Measurements from ENCODE around the gene SGK1.

GRCh38 chr6:134245706-134246105 is 72.2 kb downstream of the SGK1 start:
- TF ChIP-seq CTCF (IDR thresholded peaks at IDR 0.05) (no peak), POLR2A (IDR thresholded peaks at IDR 0.05) (no peak)

Measured in testis (tissue), 2 donors.